ENCODE data around the gene WWC2.

WWC2 gene

GRCh38 chr4:183059797-183060196 is 39.3 kb upstream of the WWC2 start:
- Histone ChIP-seq H4K20me1 (ENCODE audit: insufficient read depth, low read length) (no peaks in the 10 kb centered on the region), H3K27me3 (ENCODE audit: insufficient read depth, low read length, poor library complexity) (no peaks in the 10 kb centered on the region), H3K27ac (ENCODE audit: low read length) (no peak overlapping the region), H3K4me3 (ENCODE audit: low read depth in 1 of 2, low read length in 2 of 2) (no peak overlapping the region), H3K9me3 (ENCODE audit: insufficient read depth, low read length, severe bottlenecking) (no peaks in the 10 kb centered on the region), H3K79me2 (ENCODE audit: insufficient read depth, low read length) (no peaks in the 10 kb centered on the region), H3K9ac (ENCODE audit: low read depth, low read length) (no peak overlapping the region), H2AFZ (ENCODE audit: low read depth, low read length) (no peak overlapping the region), H3K36me3 (ENCODE audit: insufficient read depth, low read length) (no peaks in the 10 kb centered on the region), H3K4me1 (ENCODE audit: insufficient read depth, low read length) (no peaks in the 10 kb centered on the region), H3K4me2 (ENCODE audit: insufficient read depth, low read length) (no peak overlapping the region)
- ATAC-seq (ENCODE audit: insufficient read depth, low read depth): no peak
- no peak for DNase-seq
- TF ChIP-seq EZH2 (IDR thresholded peaks at IDR 0.05; ENCODE audit: borderline replicate concordance, low read depth, low read length, severe bottlenecking): no peak
- no peak for TF ChIP-seq CTCF (IDR thresholded peaks at IDR 0.05; ENCODE audit: borderline replicate concordance, extremely low read depth, low read length, poor library complexity, severe bottlenecking)

GRCh38 chr4:183068502-183068901 is 30.6 kb upstream of the WWC2 start:
- Histone ChIP-seq H3K4me3 (ENCODE audit: low read depth in 1 of 2, low read length in 2 of 2) (no peak overlapping the region), H3K9ac (ENCODE audit: low read depth, low read length) (no peak overlapping the region), H3K4me2 (ENCODE audit: insufficient read depth, low read length) (no peak overlapping the region), H3K36me3 (ENCODE audit: insufficient read depth, low read length) (no peaks in the 10 kb centered on the region), H3K27me3 (ENCODE audit: insufficient read depth, low read length, poor library complexity) (no peaks in the 10 kb centered on the region), H3K79me2 (ENCODE audit: insufficient read depth, low read length) (no peaks in the 10 kb centered on the region), H3K9me3 (ENCODE audit: insufficient read depth, low read length, severe bottlenecking) (no peaks in the 10 kb centered on the region), H2AFZ (ENCODE audit: low read depth, low read length) (no peak overlapping the region), H3K4me1 (ENCODE audit: insufficient read depth, low read length) (no peaks in the 10 kb centered on the region), H3K27ac (ENCODE audit: low read length) (no peak overlapping the region), H4K20me1 (ENCODE audit: insufficient read depth, low read length) (no peaks in the 10 kb centered on the region)
- ATAC-seq (ENCODE audit: insufficient read depth, low read depth) (no peak), DNase-seq (no peak)
- TF ChIP-seq EZH2 (IDR thresholded peaks at IDR 0.05; ENCODE audit: borderline replicate concordance, low read depth, low read length, severe bottlenecking): no peak

GRCh38 chr4:183071222-183071621 is 27.8 kb upstream of the WWC2 start:
- TF ChIP-seq EZH2 (IDR thresholded peaks at IDR 0.05; ENCODE audit: borderline replicate concordance, low read depth, low read length, severe bottlenecking) (no peak), CTCF (IDR thresholded peaks at IDR 0.05; ENCODE audit: borderline replicate concordance, extremely low read depth, low read length, poor library complexity, severe bottlenecking) (no peak)
- no peak overlapping the region for H3K4me2 ChIP-seq (ENCODE audit: insufficient read depth, low read length)
- ATAC-seq (ENCODE audit: insufficient read depth, low read depth) (no peak), DNase-seq (no peak)
- no peaks in the 10 kb centered on the region for H3K4me1 ChIP-seq (ENCODE audit: insufficient read depth, low read length)
- H3K9ac ChIP-seq (ENCODE audit: low read depth, low read length): no peak overlapping the region
- no peak overlapping the region for H3K27ac ChIP-seq (ENCODE audit: low read length)
- H2AFZ ChIP-seq (ENCODE audit: low read depth, low read length): no peak overlapping the region
- no peaks in the 10 kb centered on the region for H3K9me3 ChIP-seq (ENCODE audit: insufficient read depth, low read length, severe bottlenecking)
- H3K4me3 ChIP-seq (ENCODE audit: low read depth in 1 of 2, low read length in 2 of 2): no peak overlapping the region
- no peaks in the 10 kb centered on the region for H3K79me2 ChIP-seq (ENCODE audit: insufficient read depth, low read length)
- no peaks in the 10 kb centered on the region for H3K36me3 ChIP-seq (ENCODE audit: insufficient read depth, low read length)
- no peaks in the 10 kb centered on the region for H4K20me1 ChIP-seq (ENCODE audit: insufficient read depth, low read length)
- peaks cover 5% of the 10 kb centered on the region for H3K27me3 ChIP-seq (ENCODE audit: insufficient read depth, low read length, poor library complexity)

GRCh38 chr4:183072176-183072575 is 26.9 kb upstream of the WWC2 start:
- no peak for DNase-seq
- Histone ChIP-seq H3K9ac (ENCODE audit: low read depth, low read length) (no peak overlapping the region), H3K4me1 (ENCODE audit: insufficient read depth, low read length) (no peaks in the 10 kb centered on the region), H3K36me3 (ENCODE audit: insufficient read depth, low read length) (no peaks in the 10 kb centered on the region), H3K27me3 (ENCODE audit: insufficient read depth, low read length, poor library complexity) (peaks cover 9% of the 10 kb centered on the region), H4K20me1 (ENCODE audit: insufficient read depth, low read length) (no peaks in the 10 kb centered on the region), H2AFZ (ENCODE audit: low read depth, low read length) (no peak overlapping the region), H3K27ac (ENCODE audit: low read length) (no peak overlapping the region), H3K4me3 (ENCODE audit: low read depth in 1 of 2, low read length in 2 of 2) (no peak overlapping the region), H3K9me3 (ENCODE audit: insufficient read depth, low read length, severe bottlenecking) (no peaks in the 10 kb centered on the region), H3K79me2 (ENCODE audit: insufficient read depth, low read length) (no peaks in the 10 kb centered on the region), H3K4me2 (ENCODE audit: insufficient read depth, low read length) (no peak overlapping the region)
- TF ChIP-seq EZH2 (IDR thresholded peaks at IDR 0.05; ENCODE audit: borderline replicate concordance, low read depth, low read length, severe bottlenecking) (no peak), CTCF (IDR thresholded peaks at IDR 0.05; ENCODE audit: borderline replicate concordance, extremely low read depth, low read length, poor library complexity, severe bottlenecking) (no peak)
- no peak for ATAC-seq (ENCODE audit: insufficient read depth, low read depth)
